Measurements from ENCODE around the gene KCNB1. TPM values are rescaled to one million over a fixed set of nuclear protein-coding genes. Genes with fewer than 3 reads are reported as not detected.

Gene KCNB1
- polyA plus RNA-seq, 4 donors, result 0.38 to 1.2 TPM; not detected in 2

- Histone ChIP-seq H3K4me1 (ENCODE audit: control insufficient read depth in 3 of 3, insufficient read depth in 2 of 3, low read depth in 1 of 3, low read length in 2 of 3) (no peaks in the 10 kb centered on the region), H3K27ac (ENCODE audit: low read depth in 1 of 3, low read length in 2 of 3) (no peak overlapping the region), H3K9me3 (ENCODE audit: control insufficient read depth in 2 of 2, insufficient read depth in 1 of 2, low read depth in 1 of 2, low read length in 1 of 2) (no peaks in the 10 kb centered on the region), H3K36me3 (ENCODE audit: control insufficient read depth in 3 of 3, insufficient read depth in 2 of 3, low read depth in 1 of 3, low read length in 3 of 3) (no peaks in the 10 kb centered on the region), H3K4me3 (ENCODE audit: low read depth in 1 of 3, low read length in 3 of 3) (no peak overlapping the region), H3K27me3 (ENCODE audit: control insufficient read depth in 3 of 3, insufficient read depth in 3 of 3, low read length in 3 of 3) (peaks cover 0 to 6% (median 0%) of the 10 kb centered on the region in 3 donors)
- DNase-seq (no peak), FAIRE-seq (no peak)
- WGBS, 3 donors, result 63 to 83% (median 74%) methylated on average over 5 of the region's 5 CpGs
These were observed 21.6 kb downstream of the KCNB1 start for GRCh38 chr20:49460916-49461315.

DNA sequence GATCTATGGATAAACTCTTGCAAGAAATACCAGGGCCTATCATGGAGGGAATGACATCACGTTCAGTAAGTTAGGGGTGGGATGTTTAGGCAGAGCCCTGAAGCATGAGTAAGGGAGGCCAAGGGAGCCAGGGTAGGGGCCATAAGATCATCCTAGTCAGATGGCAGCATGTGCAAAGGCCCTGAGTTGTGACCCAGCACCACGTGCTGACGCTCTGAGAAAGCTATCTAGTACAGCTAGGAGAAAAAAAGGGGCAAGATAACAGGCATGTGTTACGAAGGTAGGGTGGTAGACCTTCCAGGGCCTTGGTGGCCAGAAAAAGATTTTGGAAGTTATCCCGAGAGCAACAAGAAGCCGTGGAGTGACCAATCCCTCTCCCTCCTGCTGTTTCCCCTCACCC lies 22.3 kb downstream of the KCNB1 start:
- Histone ChIP-seq H3K4me1 (ENCODE audit: control insufficient read depth in 3 of 3, insufficient read depth in 2 of 3, low read depth in 1 of 3, low read length in 2 of 3) (no peaks in the 10 kb centered on the region), H3K4me3 (ENCODE audit: low read depth in 1 of 3, low read length in 3 of 3) (no peak overlapping the region), H3K27me3 (ENCODE audit: control insufficient read depth in 3 of 3, insufficient read depth in 3 of 3, low read length in 3 of 3) (peaks cover 0 to 6% (median 0%) of the 10 kb centered on the region in 3 donors), H3K9me3 (ENCODE audit: control insufficient read depth in 2 of 2, insufficient read depth in 1 of 2, low read depth in 1 of 2, low read length in 1 of 2) (no peaks in the 10 kb centered on the region), H3K27ac (ENCODE audit: low read depth in 1 of 3, low read length in 2 of 3) (no peak overlapping the region), H3K36me3 (ENCODE audit: control insufficient read depth in 3 of 3, insufficient read depth in 2 of 3, low read depth in 1 of 3, low read length in 3 of 3) (no peaks in the 10 kb centered on the region)
- no peak for DNase-seq
- no peak for FAIRE-seq
- 72 to 83% (median 81%) methylated on average over 6 of the region's 6 CpGs for WGBS, 3 donors

DNA sequence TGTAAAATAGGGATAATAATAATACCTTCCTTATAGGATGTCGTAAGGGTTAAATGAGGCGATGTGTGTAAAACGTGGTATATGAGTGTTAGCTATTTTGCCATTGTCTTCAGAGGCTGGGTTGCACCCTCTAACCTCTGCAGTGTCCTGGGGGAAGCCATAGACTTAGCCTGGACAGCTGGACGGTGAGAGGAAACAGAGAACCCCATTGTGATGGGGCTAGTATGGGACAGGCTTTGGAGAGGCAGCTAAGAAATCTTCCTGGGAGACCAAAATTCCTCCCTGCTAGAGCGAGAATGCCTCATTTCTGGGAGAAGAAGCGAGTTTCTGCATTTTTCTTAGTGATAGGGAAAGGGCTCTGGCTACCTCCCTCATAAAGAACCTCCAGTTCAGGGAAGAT lies 22.8 kb downstream of the KCNB1 start:
- H3K27ac ChIP-seq (ENCODE audit: low read depth in 1 of 3, low read length in 2 of 3), result no peak overlapping the region
- no peak overlapping the region for H3K4me3 ChIP-seq (ENCODE audit: low read depth in 1 of 3, low read length in 3 of 3)
- FAIRE-seq (no peak), DNase-seq (no peak)
- H3K27me3 ChIP-seq (ENCODE audit: control insufficient read depth in 3 of 3, insufficient read depth in 3 of 3, low read length in 3 of 3), result peaks cover 0 to 6% (median 0%) of the 10 kb centered on the region in 3 donors
- H3K36me3 ChIP-seq (ENCODE audit: control insufficient read depth in 3 of 3, insufficient read depth in 2 of 3, low read depth in 1 of 3, low read length in 3 of 3), result no peaks in the 10 kb centered on the region
- H3K4me1 ChIP-seq (ENCODE audit: control insufficient read depth in 3 of 3, insufficient read depth in 2 of 3, low read depth in 1 of 3, low read length in 2 of 3), result no peaks in the 10 kb centered on the region
- 67 to 74% (median 72%) methylated on average over 6 of the region's 6 CpGs for WGBS, 3 donors
- H3K9me3 ChIP-seq (ENCODE audit: control insufficient read depth in 2 of 2, insufficient read depth in 1 of 2, low read depth in 1 of 2, low read length in 1 of 2), result no peaks in the 10 kb centered on the region

DNA sequence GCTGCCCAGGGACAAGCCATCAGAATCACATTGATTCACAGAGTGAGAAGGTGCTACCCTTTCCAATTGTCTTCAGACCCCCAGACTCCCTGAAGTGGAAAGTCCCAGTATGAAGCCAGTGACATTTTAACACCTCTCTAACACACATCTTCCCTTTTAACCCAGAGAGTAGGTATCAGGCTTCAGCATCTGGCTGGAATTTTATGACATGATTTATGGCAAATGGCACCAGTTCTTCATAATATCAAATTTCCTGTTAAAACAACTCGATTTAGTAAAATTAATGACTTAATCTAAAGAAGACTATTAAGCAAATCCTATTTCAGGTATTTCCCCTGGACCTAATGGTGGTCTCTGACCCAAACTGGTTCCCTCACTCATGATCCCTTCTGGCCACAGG lies 25.0 kb downstream of the KCNB1 start:
- no peak for FAIRE-seq
- H3K27ac ChIP-seq (ENCODE audit: low read depth in 1 of 3, low read length in 2 of 3), result no peak overlapping the region
- 32 to 75% (median 43%) methylated on average over 1 of the region's 1 CpG for WGBS, 3 donors
- no peak overlapping the region for H3K4me3 ChIP-seq (ENCODE audit: low read depth in 1 of 3, low read length in 3 of 3)
- no peaks in the 10 kb centered on the region for H3K9me3 ChIP-seq (ENCODE audit: control insufficient read depth in 2 of 2, insufficient read depth in 1 of 2, low read depth in 1 of 2, low read length in 1 of 2)
- peaks cover 0 to 6% (median 0%) of the 10 kb centered on the region in 3 donors for H3K27me3 ChIP-seq (ENCODE audit: control insufficient read depth in 3 of 3, insufficient read depth in 3 of 3, low read length in 3 of 3)
- DNase-seq, result no peak
- H3K4me1 ChIP-seq (ENCODE audit: control insufficient read depth in 3 of 3, insufficient read depth in 2 of 3, low read depth in 1 of 3, low read length in 2 of 3), result no peaks in the 10 kb centered on the region
- no peaks in the 10 kb centered on the region for H3K36me3 ChIP-seq (ENCODE audit: control insufficient read depth in 3 of 3, insufficient read depth in 2 of 3, low read depth in 1 of 3, low read length in 3 of 3)

GRCh38 chr20:49456646-49457045 lies 25.8 kb downstream of the KCNB1 start:
- WGBS, 3 donors, result 84 to 90% (median 88%) methylated on average over 6 of the region's 6 CpGs
- no peak overlapping the region for H3K27ac ChIP-seq (ENCODE audit: low read depth in 1 of 3, low read length in 2 of 3)

GRCh38 chr20:49455691-49456090 lies 26.8 kb downstream of the KCNB1 start:
- H3K27ac ChIP-seq (ENCODE audit: low read depth in 1 of 3, low read length in 2 of 3), result no peak overlapping the region
- no peaks in the 10 kb centered on the region for H3K36me3 ChIP-seq (ENCODE audit: control insufficient read depth in 3 of 3, insufficient read depth in 2 of 3, low read depth in 1 of 3, low read length in 3 of 3)
- H3K4me3 ChIP-seq (ENCODE audit: low read depth in 1 of 3, low read length in 3 of 3), result no peak overlapping the region
- DNase-seq, result no peak
- no peaks in the 10 kb centered on the region for H3K4me1 ChIP-seq (ENCODE audit: control insufficient read depth in 3 of 3, insufficient read depth in 2 of 3, low read depth in 1 of 3, low read length in 2 of 3)
- no peak for FAIRE-seq
- WGBS, 3 donors, result 75 to 84% (median 77%) methylated on average over 6 of the region's 6 CpGs
- peaks cover 0 to 2% (median 0%) of the 10 kb centered on the region in 3 donors for H3K27me3 ChIP-seq (ENCODE audit: control insufficient read depth in 3 of 3, insufficient read depth in 3 of 3, low read length in 3 of 3)
- no peaks in the 10 kb centered on the region for H3K9me3 ChIP-seq (ENCODE audit: control insufficient read depth in 2 of 2, insufficient read depth in 1 of 2, low read depth in 1 of 2, low read length in 1 of 2)

More at GRCh38 chr20:49456646-49457045, 25.8 kb downstream of the KCNB1 start:
- Histone ChIP-seq H3K4me1 (ENCODE audit: control insufficient read depth in 3 of 3, insufficient read depth in 2 of 3, low read depth in 1 of 3, low read length in 2 of 3) (no peaks in the 10 kb centered on the region), H3K4me3 (ENCODE audit: low read depth in 1 of 3, low read length in 3 of 3) (no peak overlapping the region), H3K9me3 (ENCODE audit: control insufficient read depth in 2 of 2, insufficient read depth in 1 of 2, low read depth in 1 of 2, low read length in 1 of 2) (no peaks in the 10 kb centered on the region), H3K36me3 (ENCODE audit: control insufficient read depth in 3 of 3, insufficient read depth in 2 of 3, low read depth in 1 of 3, low read length in 3 of 3) (no peaks in the 10 kb centered on the region), H3K27me3 (ENCODE audit: control insufficient read depth in 3 of 3, insufficient read depth in 3 of 3, low read length in 3 of 3) (peaks cover 0 to 6% (median 0%) of the 10 kb centered on the region in 3 donors)
- DNase-seq (no peak), FAIRE-seq (no peak)

DNA sequence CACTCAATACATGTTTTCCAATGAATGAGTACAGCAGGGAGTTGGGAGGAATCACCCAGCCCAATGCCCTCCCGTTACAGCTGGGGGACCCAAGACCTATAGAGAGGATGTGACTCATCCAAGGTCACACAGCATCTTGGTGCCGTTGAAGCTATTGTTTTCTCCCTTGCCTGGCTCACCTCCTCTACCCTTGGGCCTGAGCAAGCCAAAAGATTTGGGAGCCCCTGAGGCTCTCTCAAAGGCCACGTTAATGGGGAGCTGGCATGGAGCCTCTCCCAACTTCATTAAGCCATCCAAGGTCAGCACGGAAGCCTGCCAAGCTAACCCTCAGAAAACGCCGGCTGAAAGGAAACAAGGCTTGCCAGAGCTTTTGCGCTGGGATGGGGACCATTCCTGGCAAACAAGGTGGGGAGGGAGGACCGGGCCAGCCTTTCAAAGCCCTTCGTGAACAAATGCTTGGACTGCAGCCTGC lies 30.4 kb downstream of the KCNB1 start:
- Histone ChIP-seq H3K4me3 (ENCODE audit: low read depth in 1 of 3, low read length in 3 of 3) (no peak overlapping the region), H3K27me3 (ENCODE audit: control insufficient read depth in 3 of 3, insufficient read depth in 3 of 3, low read length in 3 of 3) (peaks cover 0 to 4% (median 0%) of the 10 kb centered on the region in 3 donors), H3K27ac (ENCODE audit: low read depth in 1 of 3, low read length in 2 of 3) (no peak overlapping the region), H3K4me1 (ENCODE audit: control insufficient read depth in 3 of 3, insufficient read depth in 2 of 3, low read depth in 1 of 3, low read length in 2 of 3) (no peaks in the 10 kb centered on the region), H3K9me3 (ENCODE audit: control insufficient read depth in 2 of 2, insufficient read depth in 1 of 2, low read depth in 1 of 2, low read length in 1 of 2) (no peaks in the 10 kb centered on the region), H3K36me3 (ENCODE audit: control insufficient read depth in 3 of 3, insufficient read depth in 2 of 3, low read depth in 1 of 3, low read length in 3 of 3) (no peaks in the 10 kb centered on the region)
- FAIRE-seq (no peak), DNase-seq (no peak)
- 52 to 63% (median 54%) methylated on average over 9 of the region's 9 CpGs for WGBS, 3 donors

GRCh38 chr20:49450281-49450721 lies 32.2 kb downstream of the KCNB1 start:
- WGBS, 3 donors, result 35 to 52% (median 38%) methylated on average over 14 of the region's 14 CpGs

DNA sequence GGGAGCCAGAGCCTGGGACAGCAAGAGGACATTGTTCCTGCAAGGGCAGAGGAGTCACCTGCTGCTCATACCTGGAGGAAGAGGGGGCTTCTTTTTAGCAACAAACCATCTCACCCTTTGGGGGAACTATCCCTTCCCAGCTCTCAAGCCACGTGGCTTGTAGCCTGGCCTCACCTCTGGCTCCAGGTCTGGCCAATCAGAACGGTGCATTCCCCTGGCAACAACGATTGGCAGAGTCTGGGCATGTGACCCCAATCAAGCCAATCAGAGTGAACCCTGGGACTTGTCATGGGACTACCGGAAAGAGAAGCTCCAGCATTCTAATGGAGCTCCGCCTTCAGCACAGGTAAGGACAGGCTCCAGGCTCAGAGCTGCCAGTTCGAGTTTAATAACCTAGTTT lies 33.6 kb downstream of the KCNB1 start:
- Histone ChIP-seq H3K9me3 (ENCODE audit: control insufficient read depth in 2 of 2, insufficient read depth in 1 of 2, low read depth in 1 of 2, low read length in 1 of 2) (no peaks in the 10 kb centered on the region), H3K27ac (ENCODE audit: low read depth in 1 of 3, low read length in 2 of 3) (no peak overlapping the region), H3K36me3 (ENCODE audit: control insufficient read depth in 3 of 3, insufficient read depth in 2 of 3, low read depth in 1 of 3, low read length in 3 of 3) (no peaks in the 10 kb centered on the region), H3K4me3 (ENCODE audit: low read depth in 1 of 3, low read length in 3 of 3) (no peak overlapping the region), H3K4me1 (ENCODE audit: control insufficient read depth in 3 of 3, insufficient read depth in 2 of 3, low read depth in 1 of 3, low read length in 2 of 3) (peaks cover 0 to 6% (median 5%) of the 10 kb centered on the region in 3 donors), H3K27me3 (ENCODE audit: control insufficient read depth in 3 of 3, insufficient read depth in 3 of 3, low read length in 3 of 3) (peaks cover 0 to 8% (median 2%) of the 10 kb centered on the region in 3 donors)
- FAIRE-seq (no peak), DNase-seq (no peak)
- WGBS, 3 donors, result 61 to 77% (median 61%) methylated on average over 6 of the region's 6 CpGs

More at GRCh38 chr20:49450281-49450721, 32.2 kb downstream of the KCNB1 start:
- FAIRE-seq, result no peak
- peaks cover 0 to 3% (median 2%) of the 10 kb centered on the region in 3 donors for H3K27me3 ChIP-seq (ENCODE audit: control insufficient read depth in 3 of 3, insufficient read depth in 3 of 3, low read length in 3 of 3)
- H3K9me3 ChIP-seq (ENCODE audit: control insufficient read depth in 2 of 2, insufficient read depth in 1 of 2, low read depth in 1 of 2, low read length in 1 of 2), result no peaks in the 10 kb centered on the region
- H3K4me1 ChIP-seq (ENCODE audit: control insufficient read depth in 3 of 3, insufficient read depth in 2 of 3, low read depth in 1 of 3, low read length in 2 of 3), result peaks cover 0 to 5% (median 5%) of the 10 kb centered on the region in 3 donors
- no peak overlapping the region for H3K27ac ChIP-seq (ENCODE audit: low read depth in 1 of 3, low read length in 2 of 3)
- H3K36me3 ChIP-seq (ENCODE audit: control insufficient read depth in 3 of 3, insufficient read depth in 2 of 3, low read depth in 1 of 3, low read length in 3 of 3), result no peaks in the 10 kb centered on the region
- no peak for DNase-seq
- H3K4me3 ChIP-seq (ENCODE audit: low read depth in 1 of 3, low read length in 3 of 3), result no peak overlapping the region

Measured in small intestine (tissue), 7 donors.